ENCODE data around the gene FHDC1. TPM values are rescaled to one million over a fixed set of nuclear protein-coding genes. Genes with fewer than 3 reads are reported as not detected.

Gene FHDC1
- total RNA-seq, 1 experiment from 2014 or later, result 6.0 TPM

GRCh38 chr4:153018684-153019083 is 82.6 kb downstream of the FHDC1 start:
- Mint-ChIP-seq H3K27ac (ENCODE audit: unreplicated experiment) (no peak overlapping the region), H3K27me3 (ENCODE audit: unreplicated experiment) (no peaks in the 10 kb centered on the region), H3K9me3 (ENCODE audit: low read depth, unreplicated experiment) (no peaks in the 10 kb centered on the region), H3K4me3 (ENCODE audit: low read depth, unreplicated experiment) (no peak overlapping the region), H3K4me1 (ENCODE audit: low read depth, unreplicated experiment) (no peaks in the 10 kb centered on the region), H3K36me3 (ENCODE audit: insufficient read depth, unreplicated experiment) (no peaks in the 10 kb centered on the region)
- no peak for DNase-seq
- intact Hi-C loops (cut with micrococcal nuclease; ENCODE audit: unreplicated experiment), result no loop called here
- TF ChIP-seq, protein P1, sequence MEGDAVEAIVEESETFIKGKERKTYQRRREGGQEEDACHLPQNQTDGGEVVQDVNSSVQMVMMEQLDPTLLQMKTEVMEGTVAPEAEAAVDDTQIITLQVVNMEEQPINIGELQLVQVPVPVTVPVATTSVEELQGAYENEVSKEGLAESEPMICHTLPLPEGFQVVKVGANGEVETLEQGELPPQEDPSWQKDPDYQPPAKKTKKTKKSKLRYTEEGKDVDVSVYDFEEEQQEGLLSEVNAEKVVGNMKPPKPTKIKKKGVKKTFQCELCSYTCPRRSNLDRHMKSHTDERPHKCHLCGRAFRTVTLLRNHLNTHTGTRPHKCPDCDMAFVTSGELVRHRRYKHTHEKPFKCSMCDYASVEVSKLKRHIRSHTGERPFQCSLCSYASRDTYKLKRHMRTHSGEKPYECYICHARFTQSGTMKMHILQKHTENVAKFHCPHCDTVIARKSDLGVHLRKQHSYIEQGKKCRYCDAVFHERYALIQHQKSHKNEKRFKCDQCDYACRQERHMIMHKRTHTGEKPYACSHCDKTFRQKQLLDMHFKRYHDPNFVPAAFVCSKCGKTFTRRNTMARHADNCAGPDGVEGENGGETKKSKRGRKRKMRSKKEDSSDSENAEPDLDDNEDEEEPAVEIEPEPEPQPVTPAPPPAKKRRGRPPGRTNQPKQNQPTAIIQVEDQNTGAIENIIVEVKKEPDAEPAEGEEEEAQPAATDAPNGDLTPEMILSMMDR (IDR thresholded peaks at IDR 0.05; ENCODE audit: unreplicated experiment), result no peak
- CTCF ChIA-PET, result no interaction called here
- BruUV-seq (replicated peaks), result no TSS peak

- intact Hi-C loops (cut with micrococcal nuclease; ENCODE audit: unreplicated experiment), result no loop called here
- Mint-ChIP-seq H3K27me3 (ENCODE audit: unreplicated experiment) (no peaks in the 10 kb centered on the region), H3K27ac (ENCODE audit: unreplicated experiment) (no peak overlapping the region), H3K9me3 (ENCODE audit: low read depth, unreplicated experiment) (no peaks in the 10 kb centered on the region), H3K4me3 (ENCODE audit: low read depth, unreplicated experiment) (no peak overlapping the region), H3K4me1 (ENCODE audit: low read depth, unreplicated experiment) (no peaks in the 10 kb centered on the region), H3K36me3 (ENCODE audit: insufficient read depth, unreplicated experiment) (no peaks in the 10 kb centered on the region)
- no TSS peak for BruUV-seq (replicated peaks)
- CTCF ChIA-PET, result no interaction called here
- TF ChIP-seq, protein P1 (IDR thresholded peaks at IDR 0.05; ENCODE audit: unreplicated experiment), result no peak
- no peak for DNase-seq
Observed at GRCh38 chr4:153019906-153020305, 83.8 kb downstream of the FHDC1 start.

- no peak overlapping the region for H3K27ac Mint-ChIP-seq (ENCODE audit: unreplicated experiment)
- no peaks in the 10 kb centered on the region for H3K4me1 Mint-ChIP-seq (ENCODE audit: low read depth, unreplicated experiment)
- H3K4me3 Mint-ChIP-seq (ENCODE audit: low read depth, unreplicated experiment), result no peak overlapping the region
- no peak for DNase-seq
- TF ChIP-seq, protein P1 (IDR thresholded peaks at IDR 0.05; ENCODE audit: unreplicated experiment), result no peak
- no peaks in the 10 kb centered on the region for H3K9me3 Mint-ChIP-seq (ENCODE audit: low read depth, unreplicated experiment)
- CTCF ChIA-PET, result no interaction called here
- BruUV-seq (replicated peaks), result no TSS peak
- H3K36me3 Mint-ChIP-seq (ENCODE audit: insufficient read depth, unreplicated experiment), result no peaks in the 10 kb centered on the region
- intact Hi-C loops (cut with micrococcal nuclease; ENCODE audit: unreplicated experiment), result no loop called here
- no peaks in the 10 kb centered on the region for H3K27me3 Mint-ChIP-seq (ENCODE audit: unreplicated experiment)
Observed at GRCh38 chr4:153020457-153020856, 84.3 kb downstream of the FHDC1 start.

- TF ChIP-seq, protein P1 (IDR thresholded peaks at IDR 0.05; ENCODE audit: unreplicated experiment), result no peak
- no peak overlapping the region for H3K27ac Mint-ChIP-seq (ENCODE audit: unreplicated experiment)
- no peaks in the 10 kb centered on the region for H3K36me3 Mint-ChIP-seq (ENCODE audit: insufficient read depth, unreplicated experiment)
- H3K27me3 Mint-ChIP-seq (ENCODE audit: unreplicated experiment), result no peaks in the 10 kb centered on the region
- no peaks in the 10 kb centered on the region for H3K4me1 Mint-ChIP-seq (ENCODE audit: low read depth, unreplicated experiment)
- DNase-seq, result no peak
- no TSS peak for BruUV-seq (replicated peaks)
- H3K4me3 Mint-ChIP-seq (ENCODE audit: low read depth, unreplicated experiment), result no peak overlapping the region
- CTCF ChIA-PET, result no interaction called here
- no peaks in the 10 kb centered on the region for H3K9me3 Mint-ChIP-seq (ENCODE audit: low read depth, unreplicated experiment)
- intact Hi-C loops (cut with micrococcal nuclease; ENCODE audit: unreplicated experiment), result no loop called here
Observed at GRCh38 chr4:153021276-153021675, 85.2 kb downstream of the FHDC1 start.
